ENCODE measurements around the gene KIF26B.

- TF ChIP-seq CTCF (IDR thresholded peaks at IDR 0.05) (no peak), POLR2A (IDR thresholded peaks at IDR 0.05) (no peak)
These were observed 28.6 kb downstream of the KIF26B start for GRCh38 chr1:245183429-245183828.
